Measurements from ENCODE around the gene DLG2. TPM values are rescaled to one million over a fixed set of nuclear protein-coding genes. Genes with fewer than 3 reads are reported as not detected.

DLG2 gene
- polyA plus RNA-seq, 1 experiment: 0.68 TPM

GRCh38 chr11:84549217-84549616 lies 1077.9 kb downstream of the DLG2 start:
- no peak for TF ChIP-seq CTCF (IDR thresholded peaks at IDR 0.05; ENCODE audit: low read depth, low read length)
- no peak for DNase-seq (ENCODE audit: low read depth, low spot score)
- H3K4me3 ChIP-seq (ENCODE audit: low read depth, low read length): no peak overlapping the region
- no peak overlapping the region for H3K27ac ChIP-seq (ENCODE audit: low read depth, low read length)
- H3K9me3 ChIP-seq (ENCODE audit: control insufficient read depth, insufficient read depth, low read length): no peaks in the 10 kb centered on the region
- ChIA-PET CTCF (interaction anchor here (0.6 to 1.1 kb wide), 2 partner anchors 9 to 83 kb away, joined by 4 read pairs; no protein-coding TSS in a partner anchor), POLR2A (no interaction called here)
- H3K27me3 ChIP-seq (ENCODE audit: control insufficient read depth, insufficient read depth, low read length): no peaks in the 10 kb centered on the region

GRCh38 chr11:84544566-84544965 lies 1082.6 kb downstream of the DLG2 start:
- ChIA-PET POLR2A (no interaction called here), CTCF (interaction anchor here (0.8 to 0.9 kb wide), 2 partner anchors 14 kb away, joined by 3 read pairs; no protein-coding TSS in a partner anchor)
- Histone ChIP-seq H3K27ac (ENCODE audit: low read depth, low read length) (no peak overlapping the region), H3K27me3 (ENCODE audit: control insufficient read depth, insufficient read depth, low read length) (no peaks in the 10 kb centered on the region), H3K9me3 (ENCODE audit: control insufficient read depth, insufficient read depth, low read length) (no peaks in the 10 kb centered on the region), H3K4me3 (ENCODE audit: low read depth, low read length) (no peak overlapping the region)
- TF ChIP-seq CTCF (IDR thresholded peaks at IDR 0.05; ENCODE audit: low read depth, low read length): no peak
- DNase-seq (ENCODE audit: low read depth, low spot score): no peak

DNA sequence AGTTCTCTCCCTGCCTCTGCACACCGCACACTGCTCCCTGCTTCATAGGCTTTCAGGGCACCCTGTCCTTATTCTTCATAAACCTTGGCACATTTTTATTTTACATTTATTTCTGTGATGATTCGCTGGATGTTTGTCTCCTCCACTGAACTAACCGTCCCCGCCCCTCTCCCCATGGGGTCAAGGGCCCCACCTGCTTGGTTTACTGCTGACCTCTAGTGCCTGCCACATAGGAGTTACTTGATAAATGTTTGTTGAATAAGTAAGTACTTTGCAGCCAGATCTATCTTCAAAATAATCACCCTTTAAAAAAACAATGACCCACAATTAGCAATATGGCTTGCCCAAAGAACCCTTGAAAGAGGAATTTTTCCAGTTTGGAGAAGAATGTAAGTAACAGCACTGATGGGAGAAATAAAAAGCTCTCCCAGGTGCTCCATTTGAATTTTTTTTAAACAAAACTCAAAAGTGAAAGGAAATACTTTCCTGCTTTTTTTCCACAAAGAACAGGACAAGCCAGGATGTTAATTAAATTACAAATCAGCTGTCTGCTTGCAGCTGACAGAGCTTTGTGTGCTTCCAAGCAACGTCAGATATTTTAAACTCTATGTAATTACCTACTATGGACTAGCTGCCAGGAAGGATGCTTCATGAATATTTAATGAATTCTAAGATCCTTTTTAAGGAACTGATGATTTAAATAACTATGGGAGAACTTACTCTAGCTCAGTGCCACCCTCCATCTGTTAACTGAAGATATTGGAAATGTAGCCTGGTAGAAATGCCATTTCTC lies 1083.6 kb downstream of the DLG2 start:
- POLR2A ChIA-PET: no interaction called here

DNA sequence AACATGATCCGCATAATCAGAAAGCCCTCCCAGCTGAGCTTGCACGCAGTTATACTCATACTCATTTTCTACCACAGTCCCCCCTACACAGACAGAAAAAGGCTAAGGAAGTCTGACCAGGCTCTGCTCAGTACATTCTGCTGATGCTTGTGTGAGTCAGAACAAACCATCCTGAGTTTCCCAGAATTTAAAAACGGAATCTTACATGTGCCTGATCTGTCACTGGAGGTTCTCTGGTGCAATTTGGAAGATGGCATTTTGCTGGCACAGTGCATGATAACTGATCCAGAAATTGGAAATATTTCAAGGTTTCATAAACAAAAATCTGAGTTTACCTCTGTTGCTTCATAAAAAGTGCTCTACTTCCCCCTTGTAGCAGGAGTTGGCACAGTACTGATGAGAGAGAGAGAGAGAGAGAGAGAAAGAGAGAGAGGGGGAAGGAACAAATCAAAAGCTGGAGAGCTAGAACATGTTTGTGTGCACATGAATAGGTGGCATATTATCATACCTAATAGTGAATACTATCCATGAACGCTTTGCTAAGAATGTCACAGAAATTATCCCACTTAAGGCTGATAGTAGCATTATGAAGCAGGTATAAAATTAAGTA lies 1085.3 kb downstream of the DLG2 start:
- Histone ChIP-seq H3K27me3 (ENCODE audit: control insufficient read depth, insufficient read depth, low read length) (no peaks in the 10 kb centered on the region), H3K27ac (ENCODE audit: low read depth, low read length) (no peak overlapping the region), H3K9me3 (ENCODE audit: control insufficient read depth, insufficient read depth, low read length) (no peaks in the 10 kb centered on the region), H3K4me3 (ENCODE audit: low read depth, low read length) (no peak overlapping the region)
- ChIA-PET CTCF (no interaction called here), POLR2A (no interaction called here)
- no peak for DNase-seq (ENCODE audit: low read depth, low spot score)
- TF ChIP-seq CTCF (IDR thresholded peaks at IDR 0.05; ENCODE audit: low read depth, low read length): no peak

More for the DNA sequence above, 1083.6 kb downstream of the DLG2 start:
- H3K27me3 ChIP-seq (ENCODE audit: control insufficient read depth, insufficient read depth, low read length): no peaks in the 10 kb centered on the region
- DNase-seq (ENCODE audit: low read depth, low spot score): no peak
- TF ChIP-seq CTCF (IDR thresholded peaks at IDR 0.05; ENCODE audit: low read depth, low read length): no peak
- H3K9me3 ChIP-seq (ENCODE audit: control insufficient read depth, insufficient read depth, low read length): no peaks in the 10 kb centered on the region
- no peak overlapping the region for H3K4me3 ChIP-seq (ENCODE audit: low read depth, low read length)
- CTCF ChIA-PET: interaction anchor here (0.9 kb wide), 1 partner anchor 15 kb away, joined by 3 read pairs; no protein-coding TSS in a partner anchor
- no peak overlapping the region for H3K27ac ChIP-seq (ENCODE audit: low read depth, low read length)

DNA sequence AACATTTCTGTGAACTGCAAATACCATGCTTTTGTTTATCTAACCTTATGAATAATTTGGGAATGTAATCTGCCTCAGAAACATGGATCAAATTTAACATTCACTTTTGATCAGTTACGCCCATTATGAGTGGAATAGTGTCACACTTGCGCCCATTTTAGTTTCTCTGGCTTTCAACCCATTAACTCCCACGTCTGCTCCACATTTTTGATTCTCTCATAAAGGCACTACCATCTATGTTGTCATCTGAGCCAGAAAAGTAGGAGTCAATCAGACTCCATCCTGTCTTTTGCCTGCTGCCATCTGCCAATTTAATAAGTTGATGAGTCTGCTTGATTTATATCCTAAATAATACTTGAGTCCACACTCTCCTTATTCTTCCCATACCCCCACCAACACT lies 1090.7 kb downstream of the DLG2 start:
- ChIA-PET POLR2A (no interaction called here), CTCF (interaction anchor here (1.4 kb wide), 1 partner anchor 22 kb away, joined by 3 read pairs; no protein-coding TSS in a partner anchor)
- Histone ChIP-seq H3K4me3 (ENCODE audit: low read depth, low read length) (no peak overlapping the region), H3K27me3 (ENCODE audit: control insufficient read depth, insufficient read depth, low read length) (no peaks in the 10 kb centered on the region), H3K9me3 (ENCODE audit: control insufficient read depth, insufficient read depth, low read length) (no peaks in the 10 kb centered on the region), H3K27ac (ENCODE audit: low read depth, low read length) (no peak overlapping the region)
- DNase-seq (ENCODE audit: low read depth, low spot score): no peak
- no peak for TF ChIP-seq CTCF (IDR thresholded peaks at IDR 0.05; ENCODE audit: low read depth, low read length)
